ENCODE data around the gene COL1A2. TPM values are rescaled to one million over a fixed set of nuclear protein-coding genes. Genes with fewer than 3 reads are reported as not detected.

The COL1A2 gene
- total and polyA plus RNA-seq, 2 of the 4 experiments (the other 2 are of a cell fraction), result 1,211 to 4,454 TPM

DNA sequence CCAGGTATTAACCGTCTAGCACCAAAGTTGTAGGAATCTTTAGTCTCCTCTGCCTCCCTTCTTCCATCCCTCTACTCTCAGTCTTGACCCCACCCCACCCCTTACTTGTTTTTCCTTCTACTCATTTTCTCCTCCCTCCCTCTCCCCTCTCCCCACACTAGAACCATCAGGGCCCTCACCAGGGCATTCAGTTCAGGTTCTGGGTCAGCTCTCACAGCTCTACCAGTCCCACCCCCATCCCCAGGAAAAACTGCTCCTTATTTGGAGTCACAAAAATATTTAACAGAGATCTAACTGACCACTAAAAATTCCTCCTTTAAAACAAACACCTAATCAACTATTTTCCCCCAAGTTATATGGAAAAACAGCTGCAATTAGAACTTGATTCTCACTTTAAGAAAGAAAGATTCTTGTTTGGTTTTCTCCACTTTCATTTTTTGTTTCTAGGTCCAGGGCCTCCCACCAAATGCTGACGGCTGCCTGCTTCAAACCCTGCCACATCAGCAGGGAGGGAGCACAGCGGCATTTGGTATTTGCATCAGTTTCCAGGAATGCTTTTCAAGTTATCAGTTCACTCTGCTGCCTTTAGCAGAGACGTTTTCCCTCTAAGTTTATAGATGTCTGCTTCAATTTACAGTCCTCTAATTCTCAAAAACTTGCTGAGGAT, 2.8 kb upstream of the COL1A2 start (continued):
- TF ChIP-seq POLR2A (IDR thresholded peaks at IDR 0.05; ENCODE audit: low read depth, low read length), result peak; percentile 60; the same call in 1 of the 2 replicates

DNA sequence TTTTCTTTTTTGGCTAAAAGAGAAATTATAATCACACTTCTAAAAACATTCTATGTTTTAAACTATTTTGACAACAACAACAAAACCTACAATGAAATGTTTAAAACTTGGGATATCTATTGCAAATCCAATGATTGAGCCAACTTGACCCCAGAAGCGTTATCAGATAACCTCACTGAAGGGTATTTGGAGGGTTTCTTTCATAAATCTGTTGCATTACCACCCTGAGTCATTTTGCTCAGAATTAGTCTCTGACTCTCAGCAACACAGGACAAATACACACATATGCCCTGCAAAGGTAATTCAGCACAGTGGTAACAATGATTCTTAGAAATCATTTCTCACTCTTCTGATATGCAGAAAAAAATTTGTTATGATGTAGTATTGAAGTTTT, 2.3 kb upstream of the COL1A2 start:
- Histone ChIP-seq H3K4me2 (ENCODE audit: low read depth, low read length) (peak overlapping the region; percentile 90), H4K5ac (ENCODE audit: low read depth, low read length) (peak overlapping the region; percentile 84), H3K56ac (ENCODE audit: extremely low read depth, insufficient read depth, low read length) (peak overlapping the region; percentile 88), H2AK9ac (replicated peaks; ENCODE audit: low read depth, low read length, poor library complexity) (no peak overlapping the region), H3K4me1 (ENCODE audit: control insufficient read depth, insufficient read depth, low read length) (peaks cover 20% of the 10 kb centered on the region), H3K4ac (ENCODE audit: low read depth, low read length) (peak overlapping the region; percentile 95), H4K8ac (ENCODE audit: low read depth in 2 of 2, low read length in 2 of 2) (peak overlapping the region in 1 of 2 experiments; percentile 84; a peak in 2 of 4 replicates), H3K4me3 (ENCODE audit: insufficient read depth, low read depth, low read length) (no peak overlapping the region; the same call in 1 of the 2 replicates), H4K91ac (ENCODE audit: insufficient read depth, low read depth, low read length) (peak overlapping the region; percentile 45), H3K18ac (ENCODE audit: low read depth, low read length) (peak overlapping the region; percentile 95), H2AK5ac (ENCODE audit: low read depth, low read length) (peak overlapping the region; percentile 67; the same call in 1 of the 2 replicates), H3K27ac (ENCODE audit: insufficient read depth, low read length) (peak overlapping the region; percentile 99; the same call in 1 of the 2 replicates), H2BK15ac (ENCODE audit: low read depth, low read length) (peak overlapping the region; percentile 39; the same call in 1 of the 3 replicates), H2BK120ac (ENCODE audit: low read depth, low read length) (peak overlapping the region; percentile 95), H2BK20ac (ENCODE audit: low read depth, low read length) (peak overlapping the region; percentile 49), H3K79me1 (ENCODE audit: low read depth in 1 of 2, low read length in 2 of 2) (peaks cover 15 to 32% of the 10 kb centered on the region in 2 experiments), H3K27me3 (ENCODE audit: control insufficient read depth, insufficient read depth, low read length) (no peaks in the 10 kb centered on the region), H3K36me3 (ENCODE audit: control insufficient read depth, insufficient read depth, low read length) (peaks cover 12% of the 10 kb centered on the region), H4K20me1 (ENCODE audit: insufficient read depth, low read length) (peaks cover 22% of the 10 kb centered on the region; the same call in 1 of the 2 replicates), H3K23ac (ENCODE audit: low read depth, low read length) (peak overlapping the region; percentile 90), H2BK5ac (ENCODE audit: low read depth, low read length, poor library complexity, severe bottlenecking) (peak overlapping the region; percentile 92), H3K9me1 (ENCODE audit: insufficient read depth, low read length) (no peaks in the 10 kb centered on the region; the same call in 1 of the 2 replicates), H3K9ac (ENCODE audit: low read depth, low read length) (peak overlapping the region; percentile 87), H3K9me3 (ENCODE audit: control insufficient read depth, insufficient read depth, low read length) (no peaks in the 10 kb centered on the region), H3K14ac (replicated peaks; ENCODE audit: low read depth, low read length) (peak overlapping the region; percentile 80), H2AFZ (replicated peaks; ENCODE audit: low read length, poor library complexity) (no peak overlapping the region)
- intact Hi-C loops (cut with micrococcal nuclease), result loop anchor here (5.0 kb wide), 1 partner anchor 45 kb away; no protein-coding TSS in a partner anchor
- in situ Hi-C loops (cut with MboI; ENCODE audit: low sequenced_read_pairs), result no loop called here
- ATAC-seq (ENCODE audit: low read depth), result no peak
- TF ChIP-seq SMC3 (IDR thresholded peaks at IDR 0.05; ENCODE audit: low read depth, low read length) (no peak), CEBPB (IDR thresholded peaks at IDR 0.05; ENCODE audit: low read depth, low read length) (peak; percentile 19; the same call in 1 of the 2 replicates), RCOR1 (IDR thresholded peaks at IDR 0.05; ENCODE audit: insufficient replicate concordance, low read length) (no peak), NFE2L2 (IDR thresholded peaks at IDR 0.05; ENCODE audit: low read depth, low read length) (no peak), RAD21 (IDR thresholded peaks at IDR 0.05; ENCODE audit: low read length) (no peak)
- no CpG with 5 or more reads among the region's 1 CpG for WGBS, 2 experiments (ENCODE audit: extremely low coverage in 2 of 2, insufficient read length in 1 of 2)
- BruUV-seq (replicated peaks), result no TSS peak
- dilution Hi-C loops (cut with HindIII; ENCODE audit: low sequenced_read_pairs, unreplicated experiment), result no loop called here
- no peak for DNase-seq
- POLR2A ChIA-PET (ENCODE audit: unreplicated experiment), result interaction anchor here (0.6 to 1.3 kb wide), 5 partner anchors 8 to 92 kb away, joined by 3 to 11 read pairs (median 10); no protein-coding TSS in a partner anchor
- CTCF ChIA-PET, result interaction anchor here (0.7 kb wide), 1 partner anchor 1159 kb away, joined by 4 read pairs; no protein-coding TSS in a partner anchor
